ENCODE measurements around the gene ENOX1. TPM values are rescaled to one million over a fixed set of nuclear protein-coding genes. Genes with fewer than 3 reads are reported as not detected.

Gene ENOX1
- total RNA-seq, 2 experiments from 2014 or later, result not detected

- H3K36me3 Mint-ChIP-seq, result no peaks in the 10 kb centered on the region
- no peak overlapping the region for H3K27ac Mint-ChIP-seq
- no peaks in the 10 kb centered on the region for H3K9me3 Mint-ChIP-seq
- H3K27me3 Mint-ChIP-seq, result peaks cover 12% of the 10 kb centered on the region
- POLR2A ChIA-PET, result no interaction called here
- ATAC-seq (ENCODE audit: low read depth) (no peak), DNase-seq (no peak)
- no peak overlapping the region for H3K4me3 Mint-ChIP-seq
- no peaks in the 10 kb centered on the region for H3K4me1 Mint-ChIP-seq
These were observed 375.6 kb downstream of the ENOX1 start for GRCh38 chr13:43411211-43411610.

DNA sequence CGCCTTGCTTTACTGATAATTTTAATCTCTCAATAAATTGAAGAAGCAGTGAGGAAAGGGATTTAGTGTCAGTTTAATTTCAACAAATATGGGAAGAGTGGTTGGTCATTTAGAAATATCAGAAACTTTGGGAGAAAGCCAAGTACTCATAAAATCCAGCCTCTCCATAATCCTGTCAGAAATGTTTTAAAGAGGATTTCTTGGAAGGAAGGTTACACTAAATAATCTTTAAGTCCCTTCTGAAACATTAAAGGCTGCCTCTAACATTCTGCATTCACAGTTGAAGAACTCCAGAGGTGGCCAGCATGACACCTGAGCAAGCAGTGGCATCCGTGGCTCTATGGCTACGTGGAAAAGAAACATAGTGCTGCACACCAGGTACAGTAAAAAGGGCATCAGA is 378.5 kb downstream of the ENOX1 start:
- H3K36me3 Mint-ChIP-seq, result no peaks in the 10 kb centered on the region
- H3K27me3 Mint-ChIP-seq, result peaks cover 17% of the 10 kb centered on the region
- no peak for DNase-seq

GRCh38 chr13:43407023-43407581 is 379.7 kb downstream of the ENOX1 start:
- ATAC-seq (ENCODE audit: low read depth) (no peak), DNase-seq (no peak)
- peaks cover 17% of the 10 kb centered on the region for H3K27me3 Mint-ChIP-seq
- H3K4me1 Mint-ChIP-seq, result no peaks in the 10 kb centered on the region
- no peak overlapping the region for H3K27ac Mint-ChIP-seq
- POLR2A ChIA-PET, result no interaction called here
- H3K4me3 Mint-ChIP-seq, result no peak overlapping the region
- no peaks in the 10 kb centered on the region for H3K9me3 Mint-ChIP-seq
- H3K36me3 Mint-ChIP-seq, result no peaks in the 10 kb centered on the region

More for the DNA sequence above, 378.5 kb downstream of the ENOX1 start:
- Mint-ChIP-seq H3K27ac (no peak overlapping the region), H3K4me3 (no peak overlapping the region), H3K9me3 (no peaks in the 10 kb centered on the region), H3K4me1 (no peaks in the 10 kb centered on the region)
- POLR2A ChIA-PET, result no interaction called here
- ATAC-seq (ENCODE audit: low read depth), result no peak

GRCh38 chr13:43405457-43405856 is 381.3 kb downstream of the ENOX1 start:
- Mint-ChIP-seq H3K27me3 (peaks cover 22% of the 10 kb centered on the region), H3K4me3 (no peak overlapping the region), H3K36me3 (no peaks in the 10 kb centered on the region), H3K4me1 (no peaks in the 10 kb centered on the region), H3K9me3 (no peaks in the 10 kb centered on the region), H3K27ac (no peak overlapping the region)
- ATAC-seq (ENCODE audit: low read depth) (no peak), DNase-seq (no peak)
- POLR2A ChIA-PET, result no interaction called here

DNA sequence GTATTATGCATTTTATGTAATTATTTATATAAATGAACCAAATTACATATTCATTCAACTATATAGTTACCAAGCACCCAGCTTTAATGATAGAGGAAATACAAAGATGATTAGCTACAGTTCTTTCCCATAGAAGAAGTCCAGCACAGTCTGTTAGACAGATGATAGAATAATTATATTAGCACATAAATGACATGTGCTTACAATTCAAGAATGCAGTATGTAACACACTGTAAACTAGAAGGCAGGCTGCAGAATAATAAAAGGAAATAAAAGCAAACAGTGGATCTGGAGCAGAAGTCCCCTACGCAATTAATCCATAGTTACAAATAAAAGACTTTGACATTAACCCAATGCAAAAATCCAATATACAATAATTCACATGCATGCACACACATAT is 384.4 kb downstream of the ENOX1 start:
- Mint-ChIP-seq H3K36me3 (no peaks in the 10 kb centered on the region), H3K27me3 (peaks cover 25% of the 10 kb centered on the region), H3K4me1 (no peaks in the 10 kb centered on the region), H3K4me3 (no peak overlapping the region), H3K9me3 (no peaks in the 10 kb centered on the region), H3K27ac (no peak overlapping the region)
- ATAC-seq (ENCODE audit: low read depth) (no peak), DNase-seq (no peak)
- POLR2A ChIA-PET, result no interaction called here

- no peaks in the 10 kb centered on the region for H3K4me1 Mint-ChIP-seq
- H3K9me3 Mint-ChIP-seq, result no peaks in the 10 kb centered on the region
- no peak for ATAC-seq (ENCODE audit: low read depth)
- no peak for DNase-seq
- H3K27ac Mint-ChIP-seq, result no peak overlapping the region
- POLR2A ChIA-PET, result no interaction called here
- no peaks in the 10 kb centered on the region for H3K36me3 Mint-ChIP-seq
- no peak overlapping the region for H3K4me3 Mint-ChIP-seq
- peaks cover 25% of the 10 kb centered on the region for H3K27me3 Mint-ChIP-seq
These were observed 385.4 kb downstream of the ENOX1 start for GRCh38 chr13:43401361-43401760.

GRCh38 chr13:43397111-43397510 is 389.7 kb downstream of the ENOX1 start:
- POLR2A ChIA-PET, result no interaction called here
- no peaks in the 10 kb centered on the region for H3K9me3 Mint-ChIP-seq
- H3K4me3 Mint-ChIP-seq, result no peak overlapping the region
- no peaks in the 10 kb centered on the region for H3K4me1 Mint-ChIP-seq
- H3K36me3 Mint-ChIP-seq, result no peaks in the 10 kb centered on the region
- peaks cover 17% of the 10 kb centered on the region for H3K27me3 Mint-ChIP-seq
- no peak overlapping the region for H3K27ac Mint-ChIP-seq
- no peak for ATAC-seq (ENCODE audit: low read depth)
- no peak for DNase-seq

- no peak overlapping the region for H3K27ac Mint-ChIP-seq
- no peak overlapping the region for H3K4me3 Mint-ChIP-seq
- H3K27me3 Mint-ChIP-seq, result peaks cover under 1% of the 10 kb centered on the region
- ATAC-seq (ENCODE audit: low read depth) (no peak), DNase-seq (no peak)
- POLR2A ChIA-PET, result no interaction called here
- no peaks in the 10 kb centered on the region for H3K36me3 Mint-ChIP-seq
- no peaks in the 10 kb centered on the region for H3K4me1 Mint-ChIP-seq
- no peaks in the 10 kb centered on the region for H3K9me3 Mint-ChIP-seq
These were observed 395.7 kb downstream of the ENOX1 start for GRCh38 chr13:43391036-43391435.

DNA sequence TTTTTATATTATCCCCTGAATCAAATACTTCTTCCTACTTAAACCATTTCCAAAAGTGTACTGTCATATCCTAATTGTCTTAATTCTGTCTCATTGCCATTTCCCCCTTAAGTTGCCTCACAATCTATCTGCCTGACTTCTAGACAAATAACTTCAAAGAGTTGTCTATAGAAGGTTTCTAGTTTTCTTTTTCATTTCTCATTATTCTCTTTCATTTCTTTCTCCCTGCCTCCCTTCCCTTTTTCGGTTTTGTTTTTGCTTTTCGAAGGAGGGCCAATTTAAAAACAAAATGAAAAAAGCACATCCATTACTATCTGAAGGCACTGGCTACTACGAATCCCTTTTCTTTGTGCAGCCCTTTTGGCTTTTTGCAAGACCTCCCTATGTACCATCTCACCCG is 396.2 kb downstream of the ENOX1 start:
- POLR2A ChIA-PET, result no interaction called here
- H3K4me1 Mint-ChIP-seq, result no peaks in the 10 kb centered on the region
- ATAC-seq (ENCODE audit: low read depth) (no peak), DNase-seq (no peak)
- H3K36me3 Mint-ChIP-seq, result no peaks in the 10 kb centered on the region
- H3K4me3 Mint-ChIP-seq, result no peak overlapping the region
- H3K9me3 Mint-ChIP-seq, result no peaks in the 10 kb centered on the region
- no peak overlapping the region for H3K27ac Mint-ChIP-seq
- peaks cover 2% of the 10 kb centered on the region for H3K27me3 Mint-ChIP-seq

DNA sequence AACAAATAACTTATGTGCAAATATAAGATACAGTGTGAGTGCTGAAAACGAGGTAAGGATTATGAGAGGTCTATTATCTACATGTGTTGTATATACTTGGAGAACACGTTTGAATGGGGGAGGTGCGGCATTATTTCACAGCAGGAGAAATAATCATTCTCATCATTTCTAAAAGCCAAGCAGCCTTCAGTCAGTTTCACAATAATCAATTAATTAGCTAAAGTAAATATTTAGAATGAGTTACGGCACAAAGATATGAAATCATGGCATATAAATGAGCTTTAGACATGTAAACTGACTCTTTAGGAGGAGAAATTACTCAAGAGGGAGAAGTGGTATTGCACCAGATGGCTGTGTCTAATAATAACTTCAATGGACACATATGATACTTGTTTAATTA is 396.8 kb downstream of the ENOX1 start:
- no peak for DNase-seq
- H3K27ac Mint-ChIP-seq, result no peak overlapping the region
- POLR2A ChIA-PET, result no interaction called here
- H3K36me3 Mint-ChIP-seq, result no peaks in the 10 kb centered on the region
- no peak for ATAC-seq (ENCODE audit: low read depth)
- H3K4me3 Mint-ChIP-seq, result no peak overlapping the region
- H3K27me3 Mint-ChIP-seq, result peaks cover 2% of the 10 kb centered on the region
- H3K9me3 Mint-ChIP-seq, result no peaks in the 10 kb centered on the region
- H3K4me1 Mint-ChIP-seq, result no peaks in the 10 kb centered on the region

- DNase-seq, result no peak
- H3K36me3 Mint-ChIP-seq, result no peaks in the 10 kb centered on the region
- no peak overlapping the region for H3K27ac Mint-ChIP-seq
- H3K4me3 Mint-ChIP-seq, result no peak overlapping the region
- H3K4me1 Mint-ChIP-seq, result no peaks in the 10 kb centered on the region
- H3K9me3 Mint-ChIP-seq, result no peaks in the 10 kb centered on the region
- POLR2A ChIA-PET, result no interaction called here
- peaks cover 2% of the 10 kb centered on the region for H3K27me3 Mint-ChIP-seq
- ATAC-seq (ENCODE audit: low read depth), result no peak
These were observed 397.2 kb downstream of the ENOX1 start for GRCh38 chr13:43389573-43389972.

DNA sequence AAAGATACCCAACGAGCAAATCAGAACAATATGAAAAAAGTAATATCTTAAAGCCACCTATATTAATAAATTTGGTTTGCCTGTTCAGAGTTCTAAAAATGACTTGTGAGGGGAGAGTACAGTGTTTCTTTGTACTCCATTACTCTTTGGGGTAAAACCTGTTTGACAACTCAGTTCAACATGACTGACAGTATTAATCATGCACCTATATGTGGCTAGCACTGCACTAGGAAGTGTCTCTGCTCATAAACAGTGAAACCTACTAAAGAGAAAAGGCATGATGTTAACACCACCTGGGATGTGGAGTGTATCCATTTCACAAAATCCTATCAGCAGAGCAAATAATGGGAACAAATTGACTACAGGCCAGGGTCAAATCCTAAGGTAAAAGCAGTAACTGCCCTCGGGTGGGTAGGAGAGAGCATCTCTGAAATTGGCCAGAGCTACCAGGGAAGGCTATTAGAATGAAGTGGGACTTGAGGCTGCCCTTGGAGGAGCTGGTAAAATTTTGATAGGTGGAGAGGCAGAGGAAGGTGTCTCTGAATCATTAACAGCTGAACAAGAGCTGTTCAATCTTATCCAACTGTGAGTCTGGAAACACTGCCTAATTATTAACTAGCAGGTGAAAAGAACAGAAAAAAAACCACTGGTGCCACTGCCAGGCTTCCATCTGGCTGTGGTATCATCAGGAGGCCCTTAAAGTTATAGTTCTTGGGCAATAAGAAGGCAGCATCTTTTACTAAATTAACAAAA is 398.3 kb downstream of the ENOX1 start:
- POLR2A ChIA-PET, result no interaction called here
- ATAC-seq (ENCODE audit: low read depth) (no peak), DNase-seq (no peak)
- H3K27ac Mint-ChIP-seq, result no peak overlapping the region
- H3K4me3 Mint-ChIP-seq, result no peak overlapping the region
- peaks cover 3% of the 10 kb centered on the region for H3K27me3 Mint-ChIP-seq
- H3K9me3 Mint-ChIP-seq, result no peaks in the 10 kb centered on the region
- H3K4me1 Mint-ChIP-seq, result no peaks in the 10 kb centered on the region
- H3K36me3 Mint-ChIP-seq, result no peaks in the 10 kb centered on the region

- Mint-ChIP-seq H3K36me3 (no peaks in the 10 kb centered on the region), H3K4me3 (no peak overlapping the region), H3K9me3 (no peaks in the 10 kb centered on the region), H3K4me1 (no peaks in the 10 kb centered on the region), H3K27ac (no peak overlapping the region), H3K27me3 (peaks cover 6% of the 10 kb centered on the region)
- ATAC-seq (ENCODE audit: low read depth) (no peak), DNase-seq (no peak)
- POLR2A ChIA-PET, result no interaction called here
These were observed 398.9 kb downstream of the ENOX1 start for GRCh38 chr13:43387880-43388279.

GRCh38 chr13:43383498-43384165 is 403.1 kb downstream of the ENOX1 start:
- Mint-ChIP-seq H3K4me1 (no peaks in the 10 kb centered on the region), H3K27ac (no peak overlapping the region), H3K36me3 (no peaks in the 10 kb centered on the region), H3K27me3 (peaks cover 17% of the 10 kb centered on the region), H3K9me3 (no peaks in the 10 kb centered on the region), H3K4me3 (no peak overlapping the region)
- ATAC-seq (ENCODE audit: low read depth) (no peak), DNase-seq (no peak)
- POLR2A ChIA-PET, result no interaction called here
